K562 treated with DMSO at 1 percent for 4 hours (cell line): ENCODE measurements around the gene SNX10. TPM values are rescaled to one million over a fixed set of nuclear protein-coding genes. Genes with fewer than 3 reads are reported as not detected.

Experiments
- total RNA-seq: library from RNA; unstranded; fragments of 300-600 nt; gene quantifications from 2 replicates; pipeline ENCODE4 v1.2.3, GENCODE V29; 2022; ENCODE audit not compliant: insufficient read depth

SNX10 gene, protein sequence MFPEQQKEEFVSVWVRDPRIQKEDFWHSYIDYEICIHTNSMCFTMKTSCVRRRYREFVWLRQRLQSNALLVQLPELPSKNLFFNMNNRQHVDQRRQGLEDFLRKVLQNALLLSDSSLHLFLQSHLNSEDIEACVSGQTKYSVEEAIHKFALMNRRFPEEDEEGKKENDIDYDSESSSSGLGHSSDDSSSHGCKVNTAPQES
- 12.3 and 12.8 TPM in 2 replicates for total RNA-seq

GRCh38 chr7:26291699-26292538, at the start of gene SNX10:
TSS of gene SNX10 (plus strand) at chr7:26291862. CDS start at chr7:26346443, 54,581 bp downstream.

Other genes with a start within 250 kb of the SNX10 start
- 7.3 and 9.3 TPM in 2 replicates for gene NFE2L3, start 139.7 kb upstream of the SNX10 start, total RNA-seq
- 490 and 574 TPM in 2 replicates for gene HNRNPA2B1, start 91.1 kb upstream of the SNX10 start, total RNA-seq
- 126 and 146 TPM in 2 replicates for gene CBX3, start 90.1 kb upstream of the SNX10 start, total RNA-seq